Endothelial cell (in vitro differentiated cells): ENCODE measurements around the gene KRT37. TPM values are rescaled to one million over a fixed set of nuclear protein-coding genes. Genes with fewer than 3 reads are reported as not detected.
"Not testable (repeated sequence)": the region's sequence is repeated elsewhere in the genome, so short reads cannot be mapped to it uniquely, and the experiment has no call there.

Experiments
- DNase-seq: peaks from one replicate; pipeline ENCODE4 v3.0.0; 2021; ENCODE audit warnings: low spot score
- H3K27ac Mint-ChIP-seq: one replicate; pipeline ENCODE4 v1.8.0; 2021; ENCODE audit warnings: mixed read lengths, inconsistent platforms; ENCODE audit not compliant: unreplicated experiment
- H3K27me3 Mint-ChIP-seq: one replicate; pipeline ENCODE4 v1.8.0; 2021; ENCODE audit warnings: mild to moderate bottlenecking, moderate library complexity, mixed read lengths, inconsistent platforms; ENCODE audit not compliant: unreplicated experiment
- H3K36me3 Mint-ChIP-seq: one replicate; pipeline ENCODE4 v1.8.0; 2021; ENCODE audit warnings: mild to moderate bottlenecking, low read depth, mixed read lengths, inconsistent platforms; ENCODE audit not compliant: unreplicated experiment
- H3K4me1 Mint-ChIP-seq: one replicate; pipeline ENCODE4 v1.8.0; 2021; ENCODE audit warnings: mild to moderate bottlenecking, mixed read lengths, inconsistent platforms; ENCODE audit not compliant: unreplicated experiment
- H3K4me3 Mint-ChIP-seq: one replicate; pipeline ENCODE4 v1.8.0; 2021; ENCODE audit warnings: mild to moderate bottlenecking, mixed read lengths, inconsistent platforms; ENCODE audit not compliant: unreplicated experiment
- H3K9me3 Mint-ChIP-seq: one replicate; pipeline ENCODE4 v1.8.0; 2021; ENCODE audit warnings: mixed read lengths, inconsistent platforms; ENCODE audit not compliant: unreplicated experiment
- CTCF ChIP-seq: fragments of 200-600 bp; sonication (generic); IDR thresholded peaks from one replicate; pipeline ENCODE4 v1.5.0; 2021; ENCODE audit warnings: antibody characterized with exemption; ENCODE audit not compliant: unreplicated experiment
- total RNA-seq: library from RNA; stranded (reverse); fragmentation: NEBNext Ultra II Directional; extraction: Animal tissue kit (Norgen Biotek cat#: 25700); gene quantifications from one replicate; pipeline ENCODE4 v1.2.1, GENCODE V29; 2021; ENCODE audit not compliant: unreplicated experiment

KRT37 gene
- total RNA-seq, 1 donor from 2014 or later: not detected

- no peaks in the 10 kb centered on the region for H3K36me3 Mint-ChIP-seq
- no peak overlapping the region for H3K27ac Mint-ChIP-seq
- H3K27me3 Mint-ChIP-seq: no peaks in the 10 kb centered on the region
- no peaks in the 10 kb centered on the region for H3K9me3 Mint-ChIP-seq
- no peak for TF ChIP-seq CTCF
- H3K4me1 Mint-ChIP-seq: no peaks in the 10 kb centered on the region
- DNase-seq: no peak
- H3K4me3 Mint-ChIP-seq: no peak overlapping the region
Observed at GRCh38 chr17:41428591-41429291, 4.4 kb upstream of the KRT37 start.

- H3K27ac Mint-ChIP-seq, H3K4me1 Mint-ChIP-seq, H3K4me3 Mint-ChIP-seq, DNase-seq, H3K27me3 Mint-ChIP-seq, H3K9me3 Mint-ChIP-seq, H3K36me3 Mint-ChIP-seq: not testable (repeated sequence)
Observed at GRCh38 chr17:41422586-41422985, 1.8 kb downstream of the KRT37 start.

GRCh38 chr17:41421617-41422016 is 2.8 kb downstream of the KRT37 start:
- TF ChIP-seq CTCF: no peak
- Mint-ChIP-seq H3K36me3 (no peaks in the 10 kb centered on the region), H3K27ac (no peak overlapping the region), H3K9me3 (no peaks in the 10 kb centered on the region), H3K4me3 (no peak overlapping the region), H3K27me3 (peaks cover 1% of the 10 kb centered on the region), H3K4me1 (no peaks in the 10 kb centered on the region)
- DNase-seq: no peak

GRCh38 chr17:41421116-41421515 is 3.3 kb downstream of the KRT37 start:
- H3K27me3 Mint-ChIP-seq: peaks cover 1% of the 10 kb centered on the region
- no peaks in the 10 kb centered on the region for H3K9me3 Mint-ChIP-seq
- H3K27ac Mint-ChIP-seq: no peak overlapping the region
- DNase-seq: no peak
- TF ChIP-seq CTCF: no peak
- H3K4me1 Mint-ChIP-seq: no peaks in the 10 kb centered on the region
- no peaks in the 10 kb centered on the region for H3K36me3 Mint-ChIP-seq
- no peak overlapping the region for H3K4me3 Mint-ChIP-seq

- H3K4me1 Mint-ChIP-seq: no peaks in the 10 kb centered on the region
- H3K9me3 Mint-ChIP-seq: no peaks in the 10 kb centered on the region
- TF ChIP-seq CTCF: no peak
- H3K27me3 Mint-ChIP-seq: peaks cover 1% of the 10 kb centered on the region
- H3K36me3 Mint-ChIP-seq: no peaks in the 10 kb centered on the region
- H3K27ac Mint-ChIP-seq: no peak overlapping the region
- no peak overlapping the region for H3K4me3 Mint-ChIP-seq
- DNase-seq: no peak
Observed at GRCh38 chr17:41420134-41420533, 4.3 kb downstream of the KRT37 start.
